Measurements from ENCODE around the gene TNFAIP2.
A peak's percentile ranks its signal among the peaks of the same experiment; 100 is the strongest.

The TNFAIP2 gene

GRCh38 chr14:103094406-103095209 lies 28.7 kb upstream of the TNFAIP2 start, which contains the start of gene EXOC3L4:
Gene EXOC3L4 (plus strand): TSS chr14:103094725. CDS start chr14:103100220, 5,495 bp downstream.
- DNase-seq = no peak

GRCh38 chr14:103095210-103095778 lies 28.0 kb upstream of the TNFAIP2 start:
- DNase-seq = no peak

DNA sequence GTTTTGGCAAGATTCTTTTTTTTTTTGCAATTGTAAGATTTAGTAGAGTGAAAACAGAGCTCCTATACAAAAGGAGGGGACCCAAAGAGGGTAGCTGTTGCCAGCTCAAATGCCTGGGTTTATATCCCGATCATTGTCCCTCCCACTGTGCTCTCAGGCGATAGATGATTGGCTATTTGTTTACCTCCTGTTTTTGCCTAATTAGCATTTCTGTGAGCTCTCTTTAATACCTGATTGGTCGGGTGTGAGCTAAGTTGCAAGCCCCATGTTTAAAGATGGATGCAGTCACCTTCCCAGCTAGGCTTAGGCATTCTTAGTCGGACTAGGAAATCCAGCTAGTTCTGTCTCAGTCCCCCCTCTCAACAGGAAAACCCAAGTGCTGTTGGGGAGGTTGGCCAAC lies 26.9 kb upstream of the TNFAIP2 start:
- DNase-seq = no peak

DNA sequence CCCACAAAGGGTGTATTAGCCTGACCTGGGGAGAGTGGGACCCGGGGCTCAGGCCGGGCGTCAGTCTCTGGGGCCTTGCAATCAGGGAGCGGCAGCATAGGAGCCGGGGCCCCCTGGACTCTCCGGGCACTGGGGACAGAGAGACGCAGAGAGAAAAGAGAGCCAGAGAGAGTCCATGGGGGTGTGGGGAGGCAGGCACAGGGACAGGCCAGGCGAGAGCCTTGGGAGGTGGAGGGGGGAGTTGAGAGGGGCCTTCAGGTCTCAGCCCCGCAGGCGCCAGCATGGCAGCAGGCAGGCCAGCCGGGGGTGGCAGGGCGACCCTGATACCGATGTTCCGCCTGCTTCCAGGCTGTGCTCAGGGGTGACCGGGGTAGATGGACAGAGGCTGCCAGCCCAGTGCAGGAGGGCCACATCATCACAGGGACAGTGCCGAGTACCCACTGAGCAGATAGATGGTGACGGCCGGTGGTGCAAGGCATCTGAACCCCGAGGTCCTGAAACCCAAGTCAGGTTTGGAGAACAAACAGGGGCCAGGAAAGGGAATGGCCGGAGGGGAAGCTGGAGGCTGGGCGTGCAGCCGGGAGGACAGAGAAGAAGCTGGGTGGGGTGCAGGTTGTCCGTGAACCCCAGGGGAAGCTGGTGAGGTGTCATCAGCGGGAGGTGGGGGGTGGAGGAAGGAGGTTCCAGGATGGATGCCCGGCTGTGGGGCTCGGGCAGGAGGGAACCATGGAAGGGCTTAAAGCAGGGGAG lies 25.8 kb upstream of the TNFAIP2 start:
- DNase-seq = no peak

DNA sequence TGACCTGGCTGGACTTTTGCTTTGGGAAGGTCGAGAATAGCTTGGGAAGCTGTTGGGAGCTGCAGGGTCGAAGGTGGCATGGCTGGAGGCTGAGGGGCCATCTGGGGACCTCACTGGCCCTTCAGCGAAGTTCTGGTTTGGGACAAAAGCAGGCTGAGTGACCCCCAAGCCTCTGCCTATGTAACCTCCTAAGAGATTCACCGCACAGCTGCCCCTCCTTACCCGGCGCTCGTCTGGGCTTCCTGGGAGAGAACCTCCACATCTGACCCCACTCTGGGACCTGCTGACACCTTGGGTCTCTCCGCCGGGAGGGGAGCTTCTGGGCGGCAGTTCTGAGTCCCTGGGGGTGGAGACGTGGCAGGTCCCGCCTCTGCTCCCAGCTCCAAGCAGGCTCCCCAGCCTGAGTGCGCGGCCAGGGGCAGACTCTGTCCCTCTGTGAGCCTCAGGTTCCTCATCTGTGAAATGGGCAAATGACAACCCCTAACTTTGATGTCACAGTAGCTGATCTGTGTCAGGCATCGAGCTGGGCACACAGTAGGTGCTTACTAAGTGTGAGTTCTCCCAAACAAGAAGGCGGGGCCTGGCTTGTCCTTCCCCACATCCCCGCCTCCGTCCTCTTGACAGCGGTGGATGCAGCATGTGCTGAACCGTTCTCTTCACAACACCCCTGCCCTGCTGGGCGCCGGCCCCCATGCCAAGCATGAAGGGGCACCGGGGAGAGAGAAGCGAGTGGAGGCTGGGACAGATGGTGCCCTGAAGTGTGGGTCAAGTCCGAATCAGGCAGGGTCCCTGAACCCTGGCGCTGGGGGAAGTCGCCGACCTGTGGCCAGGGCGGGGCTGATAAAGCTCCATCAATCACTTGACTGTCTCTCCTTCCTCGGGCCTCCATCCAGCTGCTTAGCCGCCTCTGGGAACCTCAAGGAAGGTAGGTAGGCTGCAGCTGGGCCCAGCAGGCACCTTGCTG lies 25.0 kb upstream of the TNFAIP2 start:
- DNase-seq = no peak

DNA sequence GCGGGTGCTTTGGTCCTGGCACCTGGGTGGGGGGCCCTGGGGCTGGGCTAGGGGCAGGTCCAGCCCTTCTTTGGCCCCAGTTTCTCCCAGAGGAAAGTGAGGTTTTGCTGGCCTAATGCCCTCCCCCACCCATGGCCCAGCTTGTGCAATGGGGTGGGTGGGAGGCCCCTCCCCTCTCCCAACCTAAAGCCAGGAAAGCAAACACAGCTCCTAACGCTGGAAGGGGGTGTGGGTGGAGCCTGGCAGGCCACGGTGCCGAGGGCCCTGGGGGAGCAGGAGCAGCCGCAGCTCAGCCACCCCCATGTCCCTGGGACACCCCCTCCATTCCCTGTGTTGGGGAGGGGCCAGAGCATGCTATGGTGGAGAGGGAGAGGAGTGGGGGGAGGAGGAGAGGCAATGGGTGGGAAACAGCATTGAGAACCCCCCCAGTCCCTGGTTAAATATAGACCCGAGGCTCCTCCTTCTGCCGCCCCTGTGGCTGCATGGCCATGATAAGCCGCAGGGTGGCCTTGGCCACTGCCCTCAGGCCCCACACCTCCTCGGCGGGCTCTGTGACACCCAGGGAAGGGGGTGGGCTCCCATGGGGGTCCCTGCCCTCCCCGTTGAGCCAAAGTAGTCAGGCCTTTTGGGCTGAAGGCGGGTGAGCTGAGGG lies 24.1 kb upstream of the TNFAIP2 start:
- no peak for DNase-seq

- no peak for DNase-seq
These were observed 23.5 kb upstream of the TNFAIP2 start for GRCh38 chr14:103099733-103100280.

- DNase-seq = no peak
These were observed 22.8 kb upstream of the TNFAIP2 start for GRCh38 chr14:103100281-103101121.

- DNase-seq = no peak
These were observed 21.9 kb upstream of the TNFAIP2 start for GRCh38 chr14:103101257-103101962.

DNA sequence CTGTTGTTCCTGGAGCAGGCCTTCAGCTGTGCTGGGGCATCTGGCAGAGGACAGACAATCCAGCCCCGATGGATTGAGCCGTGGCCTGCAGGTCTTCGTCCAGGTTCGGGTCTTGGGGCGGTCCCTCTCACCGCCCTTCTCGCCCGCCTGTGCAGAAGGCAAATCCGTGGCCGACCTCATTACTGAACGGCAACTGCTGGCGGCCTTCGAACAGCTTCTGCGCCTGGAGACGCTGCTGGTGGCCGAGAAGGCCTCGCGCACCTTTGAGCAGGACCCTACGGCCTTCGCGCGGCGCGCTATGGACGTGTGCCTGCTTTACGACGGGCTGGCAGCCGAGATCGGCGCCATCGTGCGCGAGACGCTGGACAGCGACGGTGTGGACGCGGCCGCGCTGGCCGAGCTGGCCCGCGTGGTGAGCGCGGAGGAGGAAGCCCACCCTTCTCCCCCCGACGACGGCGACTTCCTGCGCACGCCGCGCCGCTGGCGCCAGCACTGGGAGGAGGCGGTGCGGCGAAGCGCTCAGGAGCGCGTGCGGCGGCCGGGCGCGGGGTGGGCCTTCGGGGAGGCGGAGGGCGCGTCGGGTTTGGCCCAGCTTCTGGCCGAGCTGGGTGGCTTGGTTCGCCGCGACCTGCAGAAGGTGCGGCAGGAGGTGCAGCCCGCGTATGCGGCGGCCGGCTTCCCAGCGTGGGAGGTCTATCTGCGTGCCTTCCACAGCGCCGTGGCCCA lies 21.1 kb upstream of the TNFAIP2 start:
- DNase-seq = no peak

DNA sequence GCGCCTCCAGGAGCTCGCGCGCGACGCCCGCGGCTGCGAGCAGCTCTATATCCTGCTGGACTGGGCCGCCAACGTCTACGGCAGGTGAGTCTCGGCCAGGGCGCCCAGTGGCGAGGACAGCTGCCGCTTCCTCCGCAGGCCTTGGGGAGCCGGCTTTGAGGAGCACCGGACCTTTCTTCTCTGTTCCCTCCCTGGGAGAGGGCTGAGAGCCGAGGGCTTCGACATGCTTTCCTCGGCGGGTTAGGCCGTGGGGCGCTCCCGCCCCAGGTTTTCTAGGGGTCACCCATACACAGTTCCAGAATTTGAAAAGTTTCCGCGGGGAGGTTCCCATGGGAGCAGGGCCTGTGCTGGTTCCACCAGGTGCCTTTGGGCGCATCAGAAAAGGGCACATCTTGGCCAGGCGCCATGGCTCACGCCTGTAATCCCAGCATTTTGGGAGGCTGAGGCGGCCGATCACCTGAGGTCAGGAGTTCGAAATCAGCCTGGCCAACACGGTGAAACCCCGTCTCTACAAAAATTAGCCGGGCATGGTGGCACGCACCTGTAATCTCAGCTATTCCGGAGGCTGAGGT lies 20.5 kb upstream of the TNFAIP2 start:
- no peak for DNase-seq

GRCh38 chr14:103103461-103104388 lies 19.5 kb upstream of the TNFAIP2 start:
- no peak for DNase-seq

DNA sequence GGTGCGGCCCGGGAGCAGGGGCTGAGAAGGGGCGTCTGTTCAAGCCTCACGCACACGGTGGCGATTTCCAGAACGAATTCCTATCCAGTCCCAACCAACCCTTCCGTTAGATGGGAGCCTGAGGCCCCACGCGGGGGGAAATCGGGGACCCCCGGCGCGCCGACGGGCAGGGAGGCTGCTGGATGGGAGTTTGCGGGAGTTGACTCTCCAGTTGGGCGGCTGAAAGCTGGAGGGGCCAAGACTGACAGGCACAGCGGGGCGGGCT lies 18.9 kb upstream of the TNFAIP2 start:
- DNase-seq = no peak

- DNase-seq = peak in 1 of 2 experiments; percentile 18
These were observed 18.4 kb upstream of the TNFAIP2 start for GRCh38 chr14:103104654-103105452.

DNA sequence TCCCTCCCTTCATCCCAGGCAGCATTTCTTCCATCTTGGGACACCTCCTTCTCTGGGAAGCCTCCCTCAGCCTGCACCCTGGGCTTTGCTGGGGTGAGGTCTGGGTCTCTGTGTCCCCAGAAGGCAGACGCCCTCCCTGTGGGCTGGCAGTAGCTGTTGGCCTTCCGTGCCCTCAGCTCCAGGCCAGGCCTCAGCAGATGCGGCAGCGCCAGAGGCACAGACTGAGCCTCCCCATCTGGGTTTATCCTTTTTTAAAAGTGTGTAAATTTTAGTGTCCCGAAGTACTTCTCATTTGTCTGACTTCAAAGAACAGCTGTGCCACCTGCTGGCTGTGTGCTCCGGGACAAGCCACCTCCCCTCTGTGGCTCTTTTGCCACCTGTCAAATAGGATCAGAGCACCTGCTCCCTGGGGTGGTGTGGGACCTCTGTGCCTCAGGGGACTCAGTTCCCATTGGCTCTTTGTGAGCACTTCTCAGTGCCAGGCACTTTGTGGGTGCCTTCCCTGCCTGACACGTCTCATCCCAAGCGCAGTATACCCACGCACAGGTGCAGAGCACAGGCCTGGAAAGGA lies 17.6 kb upstream of the TNFAIP2 start:
- DNase-seq = peak in 1 of 2 experiments; percentile 5

DNA sequence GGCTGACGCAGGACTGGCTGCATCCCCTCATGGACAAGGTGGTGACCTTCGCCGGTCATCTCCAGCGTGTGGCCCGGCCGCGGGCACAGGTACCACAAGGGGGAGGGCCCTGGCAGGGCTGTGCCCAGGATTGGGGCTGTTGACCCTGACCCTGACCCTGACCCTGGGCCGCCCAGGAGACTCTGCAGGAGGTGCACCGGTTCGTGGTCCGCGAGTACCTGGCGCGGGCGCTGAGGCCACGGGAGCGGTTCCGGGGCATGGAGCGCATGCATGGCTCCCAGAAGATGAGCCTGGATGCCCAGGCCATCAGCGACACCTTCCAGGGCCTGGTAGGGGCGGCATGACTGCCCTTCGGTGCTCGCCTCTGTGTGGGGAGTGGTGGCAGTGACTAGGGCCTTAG lies 15.8 kb upstream of the TNFAIP2 start:
- DNase-seq = no peak
